Testis (tissue), 3 donors: ENCODE results near the gene VWC2L. TPM values are rescaled to one million over a fixed set of nuclear protein-coding genes. Genes with fewer than 3 reads are reported as not detected.

Experiments
- DNase-seq: peaks from one replicate; pipeline ENCODE4 v3.0.0-alpha.2; 2019
- H3K27ac ChIP-seq, 2 donors: fragments of 200-600 bp; sonication (generic); one replicate each; pipeline ENCODE4 v1.5.1; 2019
- H3K27me3 ChIP-seq: fragments of 200-600 bp; sonication (generic); one replicate; pipeline ENCODE4 v1.5.1; 2019
- H3K36me3 ChIP-seq: fragments of 200-600 bp; sonication (generic); one replicate; pipeline ENCODE4 v1.5.1; 2017; ENCODE audit warnings: low read depth; ENCODE audit errors: missing control alignments
- H3K4me1 ChIP-seq: fragments of 200-600 bp; sonication (generic); one replicate; pipeline ENCODE4 v1.5.1; 2019
- H3K4me3 ChIP-seq, 2 donors: fragments of 200-600 bp; sonication (generic); one replicate each; pipeline ENCODE4 v1.5.1; 2017 to 2019
- H3K9me3 ChIP-seq: fragments of 200-600 bp; sonication (generic); one replicate; pipeline ENCODE4 v1.5.1; 2017
- CTCF ChIP-seq, 3 experiments: fragments of 450-650 bp in 2 of 3; fragments of 200-600 bp in 1 of 3; sonication (generic) in 1 of 3; IDR thresholded peaks; one replicate each; pipeline ENCODE4 v1.5.1; 2016 to 2019; ENCODE audit warnings: antibody characterized with exemption in 3 of 3, mild to moderate bottlenecking in 2 of 3, moderate library complexity in 1 of 3
- POLR2A ChIP-seq: fragments of 450-650 bp; IDR thresholded peaks from one replicate; pipeline ENCODE4 v1.6.1; 2017; ENCODE audit warnings: antibody characterized with exemption, mild to moderate bottlenecking, moderate library complexity
- WGBS, 2 donors: methylation state at CpG; one replicate each; pipeline ENCODE4 v1.1.5; 2018; 5-methylcytosine and 5-hydroxymethylcytosine counted together
- intact Hi-C: fragments of 100-400 bp; cut with DNase I; formaldehyde crosslinking; loops from one replicate; pipeline ENCODE4 v1.15.1; 2023; ENCODE audit warnings: low total_unique reads
- polyA plus RNA-seq: library from polyadenylated mRNA; stranded (reverse); fragments of 350-450 nt; fragmentation: Illumina TruSeq; extraction: RNeasy Lipid Tissue Mini Kit (QIAGEN cat#74804); gene quantifications from one replicate; pipeline ENCODE4 v1.2.3, GENCODE V29; 2014; ENCODE audit warnings: low read depth, low replicate concordance; ENCODE audit not compliant: insufficient read depth
- total RNA-seq, 2 donors: library from RNA; depleted of rRNA; stranded (reverse); fragments of >200 nt; gene quantifications; one replicate each; pipeline ENCODE4 v1.2.3, GENCODE V29; 2016

The VWC2L gene
- total and polyA plus RNA-seq, 3 donors from 2014 or later: 0.13 to 1.6 (median 0.87) TPM

DNA sequence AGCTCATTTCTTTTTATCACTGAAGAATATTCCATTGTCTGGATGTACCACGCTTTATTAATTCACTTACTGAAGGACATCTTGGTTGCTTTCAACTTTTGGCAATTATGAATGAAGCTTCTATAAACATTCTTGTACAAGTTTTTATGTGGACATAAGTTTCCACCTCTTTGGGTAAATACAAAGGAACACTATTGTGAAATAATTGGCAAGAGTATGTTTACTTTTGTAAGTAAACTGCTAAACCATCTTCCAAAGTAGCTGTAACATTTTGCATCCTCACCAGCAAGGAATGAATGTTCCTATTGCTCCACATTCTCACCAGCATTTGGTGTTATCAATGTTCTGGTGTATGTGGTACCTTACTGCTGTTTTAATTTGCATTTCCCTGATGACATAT is 15.8 kb upstream of the VWC2L start:
- Histone ChIP-seq H3K4me1 (no peaks in the 10 kb centered on the region), H3K4me3 (no peak overlapping the region), H3K27me3 (no peaks in the 10 kb centered on the region), H3K27ac (no peak overlapping the region), H3K36me3 (no peaks in the 10 kb centered on the region), H3K9me3 (no peaks in the 10 kb centered on the region)
- TF ChIP-seq POLR2A (no peak), CTCF (IDR thresholded peaks at IDR 0.05) (no peak)
- DNase-seq: no peak
- intact Hi-C loops: no loop called here
- 74 to 77% methylated on average over 1 of the region's 1 CpG for WGBS, 2 donors

- TF ChIP-seq POLR2A: no peak
- no peak for TF ChIP-seq CTCF (IDR thresholded peaks at IDR 0.05)
- no peak overlapping the region for H3K4me3 ChIP-seq
- no peaks in the 10 kb centered on the region for H3K27me3 ChIP-seq
- DNase-seq: no peak
- H3K9me3 ChIP-seq: no peaks in the 10 kb centered on the region
- intact Hi-C loops: no loop called here
- H3K36me3 ChIP-seq: no peaks in the 10 kb centered on the region
- H3K27ac ChIP-seq: no peak overlapping the region
- 79 to 85% methylated on average over 2 of the region's 2 CpGs for WGBS, 2 donors
- no peaks in the 10 kb centered on the region for H3K4me1 ChIP-seq
Observed at GRCh38 chr2:214401580-214401979, 9.3 kb upstream of the VWC2L start.

GRCh38 chr2:214410128-214410775 is 602 bp upstream of the VWC2L start:
- H3K4me1 ChIP-seq: no peaks in the 10 kb centered on the region
- no peaks in the 10 kb centered on the region for H3K9me3 ChIP-seq
- H3K27ac ChIP-seq: no peak overlapping the region
- H3K4me3 ChIP-seq: no peak overlapping the region
- intact Hi-C loops: no loop called here
- DNase-seq: no peak
- H3K27me3 ChIP-seq: no peaks in the 10 kb centered on the region
- 35 to 45% methylated on average over 13 of the region's 13 CpGs for WGBS, 2 donors
- no peaks in the 10 kb centered on the region for H3K36me3 ChIP-seq
- TF ChIP-seq CTCF (IDR thresholded peaks at IDR 0.05): no peak
- TF ChIP-seq POLR2A: no peak

- DNase-seq: no peak
- no peaks in the 10 kb centered on the region for H3K4me1 ChIP-seq
- intact Hi-C loops: no loop called here
- H3K27ac ChIP-seq: no peak overlapping the region
- no peaks in the 10 kb centered on the region for H3K36me3 ChIP-seq
- no peaks in the 10 kb centered on the region for H3K27me3 ChIP-seq
- H3K9me3 ChIP-seq: no peaks in the 10 kb centered on the region
- H3K4me3 ChIP-seq: no peak overlapping the region
- WGBS, 2 donors: 90 to 95% methylated on average over 1 of the region's 1 CpG
- TF ChIP-seq POLR2A: no peak
- TF ChIP-seq CTCF (IDR thresholded peaks at IDR 0.05): no peak
Observed at GRCh38 chr2:214412679-214413078, 1.8 kb downstream of the VWC2L start.

- H3K4me1 ChIP-seq: no peaks in the 10 kb centered on the region
- H3K27ac ChIP-seq: no peak overlapping the region
- H3K9me3 ChIP-seq: no peaks in the 10 kb centered on the region
- no peaks in the 10 kb centered on the region for H3K27me3 ChIP-seq
- H3K4me3 ChIP-seq: no peak overlapping the region
- no peaks in the 10 kb centered on the region for H3K36me3 ChIP-seq
- WGBS, 2 donors: 90 to 92% methylated on average over 4 of the region's 4 CpGs
- DNase-seq: no peak
- intact Hi-C loops: no loop called here
- TF ChIP-seq POLR2A (no peak), CTCF (IDR thresholded peaks at IDR 0.05) (no peak)
Observed at GRCh38 chr2:214436470-214436869, 25.6 kb downstream of the VWC2L start.
